Liver (tissue), 3 donors: ENCODE results near the gene R3HDML.

Source experiments
- FOXA1 ChIP-seq: IDR thresholded peaks from 2 replicates; pipeline ENCODE4 v1.6.1; 2016; ENCODE audit warnings: antibody characterized with exemption
- GABPA ChIP-seq, 2 donors: IDR thresholded peaks in 1 of 2; conservative IDR thresholded peaks in 1 of 2; 2 replicates each; pipeline ENCODE4 v1.6.1; 2016; ENCODE audit warnings: antibody characterized with exemption in 2 of 2, mild to moderate bottlenecking in 1 of 2, moderate library complexity in 1 of 2
- HNF4A ChIP-seq, 2 donors: conservative IDR thresholded peaks; 2 replicates each; pipeline ENCODE4 v1.6.1; 2016; ENCODE audit warnings: antibody characterized with exemption in 2 of 2, mild to moderate bottlenecking in 2 of 2
- HNF4G ChIP-seq: IDR thresholded peaks from 2 replicates; pipeline ENCODE4 v1.6.1; 2016; ENCODE audit warnings: antibody characterized with exemption
- JUND ChIP-seq, 2 donors: IDR thresholded peaks; 2 replicates each; pipeline ENCODE4 v1.6.1; 2016; ENCODE audit warnings: antibody characterized with exemption in 2 of 2
- MAX ChIP-seq: IDR thresholded peaks from 2 replicates; pipeline ENCODE4 v1.6.1; 2016; ENCODE audit warnings: antibody characterized with exemption
- RAD21 ChIP-seq, 2 donors: IDR thresholded peaks; 2 replicates each; pipeline ENCODE4 v1.6.1; 2016; ENCODE audit warnings: antibody characterized with exemption in 2 of 2, mild to moderate bottlenecking in 2 of 2
- REST ChIP-seq: IDR thresholded peaks from 2 replicates; pipeline ENCODE4 v1.6.1; 2016; ENCODE audit warnings: antibody characterized with exemption, mild to moderate bottlenecking
- RXRA ChIP-seq, 2 donors: IDR thresholded peaks; 2 replicates each; pipeline ENCODE4 v1.6.1; 2017 to 2018; ENCODE audit warnings: antibody characterized with exemption in 2 of 2, mild to moderate bottlenecking in 1 of 2
- SP1 ChIP-seq: IDR thresholded peaks from 2 replicates; pipeline ENCODE4 v1.6.1; 2018; ENCODE audit warnings: antibody characterized with exemption, mild to moderate bottlenecking
- TAF1 ChIP-seq: conservative IDR thresholded peaks from 2 replicates; pipeline ENCODE4 v1.6.1; 2016; ENCODE audit warnings: antibody characterized with exemption, mild to moderate bottlenecking
- YY1 ChIP-seq: IDR thresholded peaks from 2 replicates; pipeline ENCODE4 v1.6.1; 2016; ENCODE audit warnings: antibody characterized with exemption, mild to moderate bottlenecking
- TF ChIP-seq, protein P1 (sequence below): fragments of 150-350 bp; IDR thresholded peaks from 2 replicates; pipeline ENCODE4 v1.5.1; 2017; ENCODE audit warnings: improper control_type of control experiment, low read depth, low read length; ENCODE audit not compliant: missing input control
- donor health status: healthy.
- donor health status: healthy.

GRCh38 chr20:44297721-44298120 lies 39.1 kb upstream of the R3HDML start:
- TF ChIP-seq, protein P1, sequence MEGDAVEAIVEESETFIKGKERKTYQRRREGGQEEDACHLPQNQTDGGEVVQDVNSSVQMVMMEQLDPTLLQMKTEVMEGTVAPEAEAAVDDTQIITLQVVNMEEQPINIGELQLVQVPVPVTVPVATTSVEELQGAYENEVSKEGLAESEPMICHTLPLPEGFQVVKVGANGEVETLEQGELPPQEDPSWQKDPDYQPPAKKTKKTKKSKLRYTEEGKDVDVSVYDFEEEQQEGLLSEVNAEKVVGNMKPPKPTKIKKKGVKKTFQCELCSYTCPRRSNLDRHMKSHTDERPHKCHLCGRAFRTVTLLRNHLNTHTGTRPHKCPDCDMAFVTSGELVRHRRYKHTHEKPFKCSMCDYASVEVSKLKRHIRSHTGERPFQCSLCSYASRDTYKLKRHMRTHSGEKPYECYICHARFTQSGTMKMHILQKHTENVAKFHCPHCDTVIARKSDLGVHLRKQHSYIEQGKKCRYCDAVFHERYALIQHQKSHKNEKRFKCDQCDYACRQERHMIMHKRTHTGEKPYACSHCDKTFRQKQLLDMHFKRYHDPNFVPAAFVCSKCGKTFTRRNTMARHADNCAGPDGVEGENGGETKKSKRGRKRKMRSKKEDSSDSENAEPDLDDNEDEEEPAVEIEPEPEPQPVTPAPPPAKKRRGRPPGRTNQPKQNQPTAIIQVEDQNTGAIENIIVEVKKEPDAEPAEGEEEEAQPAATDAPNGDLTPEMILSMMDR = no peak
- TF ChIP-seq MAX (no peak), GABPA (IDR thresholded peaks at IDR 0.05 in 1 of 2, conservative IDR thresholded peaks at IDR 0.05 in 1 of 2) (no peak), SP1 (no peak), RXRA (IDR thresholded peaks at IDR 0.05) (no peak), YY1 (no peak), RAD21 (IDR thresholded peaks at IDR 0.05) (no peak), HNF4A (conservative IDR thresholded peaks at IDR 0.05) (no peak), TAF1 (no peak), REST (no peak), JUND (IDR thresholded peaks at IDR 0.05) (no peak), FOXA1 (no peak), HNF4G (no peak)
